ENCODE results near the gene PRF1. TPM values are rescaled to one million over a fixed set of nuclear protein-coding genes. Genes with fewer than 3 reads are reported as not detected.

The PRF1 gene
- total RNA-seq, 1 donor from 2014 or later = 29.5 TPM

- Histone ChIP-seq H3K27me3 (ENCODE audit: low read depth) (no peaks in the 10 kb centered on the region), H3K4me1 (peaks cover 24% of the 10 kb centered on the region), H3K9me3 (no peaks in the 10 kb centered on the region), H3K36me3 (peaks cover 41% of the 10 kb centered on the region), H3K27ac (no peak overlapping the region), H3K4me3 (no peak overlapping the region)
- DNase-seq (no peak), ATAC-seq (no peak)
- no peak for TF ChIP-seq CTCF (IDR thresholded peaks at IDR 0.05)
- intact Hi-C loops (cut with DNase I) = no loop called here
Measured at GRCh38 chr10:70564901-70565351, 37.6 kb downstream of the PRF1 start.

- no peaks in the 10 kb centered on the region for H3K9me3 ChIP-seq
- no peak for DNase-seq
- H3K27me3 ChIP-seq (ENCODE audit: low read depth) = no peaks in the 10 kb centered on the region
- H3K4me3 ChIP-seq = no peak overlapping the region
- intact Hi-C loops (cut with DNase I) = no loop called here
- H3K27ac ChIP-seq = no peak overlapping the region
- H3K36me3 ChIP-seq = peaks cover 41% of the 10 kb centered on the region
- no peak for ATAC-seq
- no peak for TF ChIP-seq CTCF (IDR thresholded peaks at IDR 0.05)
- H3K4me1 ChIP-seq = peaks cover 31% of the 10 kb centered on the region
Measured at GRCh38 chr10:70564113-70564725, 38.3 kb downstream of the PRF1 start.

GRCh38 chr10:70563230-70563629 lies 39.3 kb downstream of the PRF1 start:
- H3K27ac ChIP-seq = no peak overlapping the region
- ATAC-seq (no peak), DNase-seq (no peak)
- H3K9me3 ChIP-seq = no peaks in the 10 kb centered on the region
- H3K4me1 ChIP-seq = peaks cover 40% of the 10 kb centered on the region
- H3K27me3 ChIP-seq (ENCODE audit: low read depth) = no peaks in the 10 kb centered on the region
- peaks cover 41% of the 10 kb centered on the region for H3K36me3 ChIP-seq
- no peak for TF ChIP-seq CTCF (IDR thresholded peaks at IDR 0.05)
- H3K4me3 ChIP-seq = no peak overlapping the region
- intact Hi-C loops (cut with DNase I) = no loop called here

- H3K4me1 ChIP-seq = peaks cover 40% of the 10 kb centered on the region
- H3K9me3 ChIP-seq = no peaks in the 10 kb centered on the region
- no peak overlapping the region for H3K27ac ChIP-seq
- intact Hi-C loops (cut with DNase I) = no loop called here
- no peaks in the 10 kb centered on the region for H3K27me3 ChIP-seq (ENCODE audit: low read depth)
- H3K4me3 ChIP-seq = no peak overlapping the region
- peaks cover 34% of the 10 kb centered on the region for H3K36me3 ChIP-seq
- no peak for TF ChIP-seq CTCF (IDR thresholded peaks at IDR 0.05)
- ATAC-seq (no peak), DNase-seq (no peak)
Measured at GRCh38 chr10:70562036-70562755, 40.3 kb downstream of the PRF1 start.

GRCh38 chr10:70561558-70561957 lies 41.0 kb downstream of the PRF1 start:
- ATAC-seq = no peak
- H3K4me1 ChIP-seq = peaks cover 40% of the 10 kb centered on the region
- H3K27ac ChIP-seq = no peak overlapping the region
- H3K4me3 ChIP-seq = no peak overlapping the region
- no peak for TF ChIP-seq CTCF (IDR thresholded peaks at IDR 0.05)
- H3K27me3 ChIP-seq (ENCODE audit: low read depth) = no peaks in the 10 kb centered on the region
- intact Hi-C loops (cut with DNase I) = no loop called here
- no peak for DNase-seq
- peaks cover 28% of the 10 kb centered on the region for H3K36me3 ChIP-seq
- no peaks in the 10 kb centered on the region for H3K9me3 ChIP-seq

All from lower lobe of right lung (tissue), 2 donors.